ENCODE data around the gene DDX31. TPM values are rescaled to one million over a fixed set of nuclear protein-coding genes. Genes with fewer than 3 reads are reported as not detected.

Gene DDX31
- total RNA-seq, 1 donor from 2014 or later, result 15.8 TPM

- DNase-seq (ENCODE audit: low spot score), result no peak
- TF ChIP-seq CTCF (IDR thresholded peaks at IDR 0.05; ENCODE audit: unreplicated experiment), result no peak
Measured at GRCh38 chr9:132595319-132595718, 74.5 kb downstream of the DDX31 start.

GRCh38 chr9:132594412-132594811 lies 75.4 kb downstream of the DDX31 start:
- Mint-ChIP-seq H3K36me3 (ENCODE audit: low read depth, unreplicated experiment) (peaks cover 13% of the 10 kb centered on the region), H3K27ac (ENCODE audit: unreplicated experiment) (no peak overlapping the region), H3K4me1 (ENCODE audit: unreplicated experiment) (peaks cover 55% of the 10 kb centered on the region), H3K4me3 (ENCODE audit: unreplicated experiment) (peak overlapping the region; percentile 37), H3K9me3 (ENCODE audit: unreplicated experiment) (no peaks in the 10 kb centered on the region), H3K27me3 (ENCODE audit: unreplicated experiment) (peaks cover 9% of the 10 kb centered on the region)
- no peak for DNase-seq (ENCODE audit: low spot score)
- no peak for TF ChIP-seq CTCF (IDR thresholded peaks at IDR 0.05; ENCODE audit: unreplicated experiment)

More at GRCh38 chr9:132595319-132595718, 74.5 kb downstream of the DDX31 start:
- H3K4me1 Mint-ChIP-seq (ENCODE audit: unreplicated experiment), result peaks cover 57% of the 10 kb centered on the region
- no peak overlapping the region for H3K4me3 Mint-ChIP-seq (ENCODE audit: unreplicated experiment)
- H3K9me3 Mint-ChIP-seq (ENCODE audit: unreplicated experiment), result no peaks in the 10 kb centered on the region
- H3K27ac Mint-ChIP-seq (ENCODE audit: unreplicated experiment), result peak overlapping the region; percentile 79
- H3K27me3 Mint-ChIP-seq (ENCODE audit: unreplicated experiment), result peaks cover 9% of the 10 kb centered on the region
- H3K36me3 Mint-ChIP-seq (ENCODE audit: low read depth, unreplicated experiment), result peaks cover 21% of the 10 kb centered on the region

- peaks cover 15% of the 10 kb centered on the region for H3K27me3 Mint-ChIP-seq (ENCODE audit: unreplicated experiment)
- H3K4me1 Mint-ChIP-seq (ENCODE audit: unreplicated experiment), result peaks cover 45% of the 10 kb centered on the region
- H3K36me3 Mint-ChIP-seq (ENCODE audit: low read depth, unreplicated experiment), result peaks cover 11% of the 10 kb centered on the region
- no peak overlapping the region for H3K27ac Mint-ChIP-seq (ENCODE audit: unreplicated experiment)
- no peaks in the 10 kb centered on the region for H3K9me3 Mint-ChIP-seq (ENCODE audit: unreplicated experiment)
- no peak for TF ChIP-seq CTCF (IDR thresholded peaks at IDR 0.05; ENCODE audit: unreplicated experiment)
- no peak overlapping the region for H3K4me3 Mint-ChIP-seq (ENCODE audit: unreplicated experiment)
- DNase-seq (ENCODE audit: low spot score), result no peak
Measured at GRCh38 chr9:132592451-132592850, 77.3 kb downstream of the DDX31 start.

GRCh38 chr9:132591751-132592314 lies 78.0 kb downstream of the DDX31 start:
- DNase-seq (ENCODE audit: low spot score), result no peak
- TF ChIP-seq CTCF (IDR thresholded peaks at IDR 0.05; ENCODE audit: unreplicated experiment), result no peak
- peaks cover 15% of the 10 kb centered on the region for H3K27me3 Mint-ChIP-seq (ENCODE audit: unreplicated experiment)
- no peaks in the 10 kb centered on the region for H3K9me3 Mint-ChIP-seq (ENCODE audit: unreplicated experiment)
- peaks cover 11% of the 10 kb centered on the region for H3K36me3 Mint-ChIP-seq (ENCODE audit: low read depth, unreplicated experiment)
- H3K4me3 Mint-ChIP-seq (ENCODE audit: unreplicated experiment), result peak overlapping the region; percentile 3
- peaks cover 38% of the 10 kb centered on the region for H3K4me1 Mint-ChIP-seq (ENCODE audit: unreplicated experiment)
- H3K27ac Mint-ChIP-seq (ENCODE audit: unreplicated experiment), result no peak overlapping the region

- Mint-ChIP-seq H3K4me1 (ENCODE audit: unreplicated experiment) (peaks cover 38% of the 10 kb centered on the region), H3K36me3 (ENCODE audit: low read depth, unreplicated experiment) (peaks cover 6% of the 10 kb centered on the region), H3K4me3 (ENCODE audit: unreplicated experiment) (peak overlapping the region; percentile 71), H3K27ac (ENCODE audit: unreplicated experiment) (no peak overlapping the region), H3K27me3 (ENCODE audit: unreplicated experiment) (peaks cover 13% of the 10 kb centered on the region), H3K9me3 (ENCODE audit: unreplicated experiment) (no peaks in the 10 kb centered on the region)
- DNase-seq (ENCODE audit: low spot score), result no peak
- no peak for TF ChIP-seq CTCF (IDR thresholded peaks at IDR 0.05; ENCODE audit: unreplicated experiment)
Measured at GRCh38 chr9:132591244-132591643, 78.5 kb downstream of the DDX31 start.

Data from endothelial cell (in vitro differentiated cells).